ENCODE data around the gene ETFA.

The ETFA gene

DNA sequence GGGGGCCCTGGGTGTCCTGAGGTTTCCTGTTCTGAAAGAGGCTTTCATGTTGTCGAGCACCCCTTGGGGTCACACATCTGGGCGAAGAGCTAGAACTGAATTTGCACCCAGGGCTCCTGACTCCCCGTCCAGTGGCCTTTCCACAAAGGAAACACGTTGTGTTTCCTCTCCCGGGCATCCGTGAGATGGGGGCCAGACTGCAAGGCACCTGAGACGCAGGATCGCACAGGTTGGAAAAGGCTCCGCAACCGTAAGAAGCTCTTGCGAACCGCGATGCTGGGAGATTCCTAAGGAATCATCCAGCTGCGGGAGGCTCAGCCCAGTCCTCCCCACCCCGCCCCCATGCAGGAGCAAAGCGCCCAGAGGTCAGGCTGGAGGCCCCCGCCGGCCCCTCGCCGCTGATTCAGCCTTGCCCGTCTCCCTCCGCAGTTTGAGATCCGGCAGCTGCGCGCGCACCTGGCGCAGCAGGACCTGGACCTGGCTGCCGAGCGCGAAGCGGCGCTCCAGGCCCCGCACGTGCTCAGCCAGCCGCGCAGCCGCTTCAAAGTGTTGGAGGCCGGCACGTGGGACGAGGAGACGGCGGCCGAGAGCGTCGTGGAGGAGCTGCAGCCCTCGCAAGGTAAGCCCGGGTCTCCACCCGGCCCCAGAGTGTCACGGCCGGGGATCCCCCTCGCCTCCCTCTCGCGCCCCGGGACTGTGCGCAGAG is 119.6 kb downstream of the ETFA start:
- no peak for DNase-seq

DNA sequence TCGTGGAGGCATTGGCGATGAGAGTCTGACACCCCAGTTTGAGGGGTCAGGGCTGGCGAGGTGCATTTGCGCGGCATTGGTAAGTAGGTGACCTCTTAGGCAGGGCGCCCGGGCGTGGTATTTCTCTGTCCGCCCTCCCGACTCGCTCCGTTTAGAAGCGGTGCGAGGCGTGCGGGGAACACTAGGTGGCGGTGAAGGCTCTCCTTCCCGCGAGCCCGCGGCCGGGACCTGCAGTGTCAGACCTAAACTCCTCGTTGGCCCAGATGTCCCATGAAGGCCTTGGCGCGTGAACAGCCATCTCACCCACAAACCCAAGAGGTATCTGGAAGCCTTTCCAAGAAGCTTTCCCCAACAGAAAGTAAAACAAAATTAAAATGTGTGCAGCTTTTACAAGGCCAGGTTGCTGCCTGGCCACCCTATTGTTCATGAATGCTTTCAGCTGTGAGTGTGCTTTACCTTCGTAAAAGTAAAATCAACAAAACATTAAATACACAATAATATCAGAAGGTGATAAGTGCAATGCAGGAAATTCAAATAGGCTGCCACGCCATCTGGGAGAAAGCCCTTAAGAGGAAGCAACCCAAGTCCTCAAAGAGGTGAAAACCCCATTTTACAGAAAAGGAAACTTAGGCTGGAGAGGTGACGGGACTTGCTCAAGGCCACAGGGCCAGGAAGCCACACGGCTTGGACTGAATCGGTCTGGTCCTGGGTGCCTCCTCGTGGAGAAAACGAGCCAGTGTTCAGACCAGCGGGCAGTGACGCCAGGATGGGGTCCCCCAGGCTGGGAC is 120.3 kb downstream of the ETFA start:
- peak; percentile 63 for DNase-seq

DNA sequence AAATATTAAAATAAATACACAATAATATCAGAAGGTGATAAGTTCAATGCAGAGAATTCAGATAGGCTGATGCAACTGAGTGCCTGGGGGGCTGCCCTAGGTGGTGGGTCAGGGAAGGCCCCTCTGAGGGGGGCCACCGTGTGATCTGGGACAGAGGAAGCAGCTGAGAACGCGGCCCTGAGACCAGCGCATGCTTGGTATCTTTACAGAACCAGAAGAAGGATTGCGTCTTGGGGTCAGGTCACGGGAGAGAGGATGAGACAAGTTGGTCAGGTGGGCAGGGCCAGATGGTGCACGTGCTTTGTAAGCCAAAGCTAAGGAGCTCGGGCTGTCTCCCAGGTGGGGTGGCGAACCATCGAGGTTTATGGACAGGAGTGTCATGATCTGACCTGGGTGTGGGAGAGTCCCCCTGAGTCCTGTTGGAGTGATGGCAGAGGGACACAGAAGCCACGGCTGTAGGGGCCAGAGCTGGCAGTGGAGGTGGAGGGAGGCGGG is 121.2 kb downstream of the ETFA start:
- DNase-seq: no peak

DNA sequence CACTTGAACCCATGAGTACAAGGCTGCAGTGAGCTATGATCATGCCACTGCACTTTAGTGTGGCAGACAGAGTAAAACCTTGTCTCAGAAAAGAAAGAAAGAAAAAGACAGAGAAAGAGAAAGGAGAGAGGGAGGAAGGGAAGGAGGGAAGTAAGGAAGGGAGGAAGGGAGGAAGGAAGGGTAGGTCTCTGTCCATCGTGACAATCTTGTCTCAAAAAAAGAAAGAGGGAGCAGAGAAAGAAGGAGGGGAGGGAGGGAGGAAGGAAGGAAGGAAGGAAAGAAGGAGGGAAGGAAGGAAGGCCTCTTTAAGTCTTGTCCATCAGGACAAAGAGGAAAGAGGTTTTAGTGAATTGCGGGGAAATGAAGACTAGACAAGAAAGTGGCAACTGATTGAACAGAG is 122.2 kb downstream of the ETFA start:
- DNase-seq: no peak

DNA sequence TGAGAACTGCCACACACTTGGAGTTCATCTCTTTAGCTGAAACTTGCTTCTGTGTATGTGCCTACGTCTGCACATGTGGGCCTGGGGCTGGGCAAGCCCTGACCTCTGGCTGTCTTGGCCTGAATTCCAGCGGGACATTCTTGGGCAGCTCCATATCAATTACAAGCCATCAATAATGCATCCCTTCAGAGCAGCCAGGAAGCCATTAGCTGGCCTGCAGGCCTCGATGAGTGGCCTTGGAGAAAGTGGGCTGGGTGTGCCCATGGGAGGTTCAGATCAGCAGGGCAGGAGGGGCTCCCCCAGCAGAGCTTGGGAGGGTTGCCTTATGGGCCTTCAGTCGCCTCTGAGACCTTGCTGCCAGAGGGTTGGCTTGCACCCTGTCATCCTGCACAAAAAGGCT is 124.1 kb downstream of the ETFA start:
- no peak for DNase-seq

DNA sequence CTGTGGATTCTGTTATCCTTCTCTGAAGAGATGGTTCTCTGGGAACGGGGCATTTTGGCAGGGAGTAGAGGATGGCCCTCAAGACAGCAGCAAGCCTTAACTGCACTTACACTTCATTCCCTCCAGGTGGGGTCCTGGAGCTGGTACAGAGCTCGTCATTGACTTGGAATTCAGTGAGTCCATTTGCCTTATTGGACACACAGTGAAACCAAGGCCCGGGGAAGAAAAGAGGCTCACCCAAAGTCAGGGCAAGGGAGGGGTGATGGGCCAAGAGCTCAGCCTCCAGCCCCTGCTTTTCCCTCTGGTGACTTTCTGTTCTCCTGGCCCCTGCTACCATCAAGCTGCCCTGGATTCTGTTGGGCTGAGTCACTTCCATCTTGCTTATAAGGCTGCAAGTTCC is 125.6 kb downstream of the ETFA start:
- no peak for DNase-seq

DNA sequence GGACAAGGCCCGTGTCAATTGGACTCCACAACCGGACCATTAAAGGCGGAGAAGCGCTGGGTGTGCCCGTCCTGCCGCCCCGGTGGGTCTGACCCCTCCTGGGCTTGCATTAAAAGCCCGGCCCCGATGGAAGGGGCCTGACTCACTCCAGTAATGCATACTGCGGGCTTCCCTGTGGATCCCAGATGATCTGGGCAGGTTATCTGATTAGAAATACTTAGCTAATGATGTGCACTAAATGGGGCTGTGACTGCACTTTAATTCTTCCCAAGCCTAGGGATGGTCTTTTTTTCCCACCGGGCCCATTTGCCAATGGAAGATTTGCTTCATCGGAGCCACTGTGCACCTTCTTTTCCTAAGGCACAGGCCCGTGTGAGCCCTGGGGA is 126.6 kb downstream of the ETFA start:
- no peak for DNase-seq

DNA sequence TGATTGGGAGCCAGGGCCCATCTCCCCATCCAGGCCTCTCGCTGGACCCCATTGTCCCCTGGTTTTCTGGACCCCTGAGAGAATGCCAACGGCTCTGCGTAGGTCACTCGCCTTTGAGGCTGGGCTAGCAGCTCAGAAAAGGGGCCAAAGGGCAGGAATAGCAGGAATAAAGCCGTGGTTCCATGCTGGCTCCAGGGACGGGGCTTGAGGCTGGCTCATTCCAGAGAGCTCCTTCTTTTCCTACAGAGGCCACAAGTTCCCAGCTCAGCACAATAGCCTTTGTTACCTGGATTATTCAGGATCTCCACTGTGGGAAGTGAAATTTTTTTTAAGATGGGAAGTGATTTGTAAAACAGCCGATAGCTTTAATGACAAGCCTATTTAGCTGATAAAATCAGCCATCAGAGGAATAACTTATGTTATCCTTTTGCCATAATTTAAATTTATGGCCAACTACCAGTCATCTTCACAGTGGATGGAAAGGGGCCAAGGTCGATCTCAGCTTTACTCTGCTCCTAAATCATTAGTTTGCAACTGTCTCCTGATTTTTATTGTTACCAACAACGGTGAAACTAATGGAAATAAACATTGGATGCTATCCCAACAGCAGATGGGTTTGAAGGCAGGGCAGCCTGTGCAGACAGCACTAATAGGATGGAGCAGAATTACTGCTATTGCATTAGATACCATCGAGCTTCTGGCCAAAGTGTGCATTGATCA is 127.2 kb downstream of the ETFA start:
- DNase-seq: no peak

DNA sequence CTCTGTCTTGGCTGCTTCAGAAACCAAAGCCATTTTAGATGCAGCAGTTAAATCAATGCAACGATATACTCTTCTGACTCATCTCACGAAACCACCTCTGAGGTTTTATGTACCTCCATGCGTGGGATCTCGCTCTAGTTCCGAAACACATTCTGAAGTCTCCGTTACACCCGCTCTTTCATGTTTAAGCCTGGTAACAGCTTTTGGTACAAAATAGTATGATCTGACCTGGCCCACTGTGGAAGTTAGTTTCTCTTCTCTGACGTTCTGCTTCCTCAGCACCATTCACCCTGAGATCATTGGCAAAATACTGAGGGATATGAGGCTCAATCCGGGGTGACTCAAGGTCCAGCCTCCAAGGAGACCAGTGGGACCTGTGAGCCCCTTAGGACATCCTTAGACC is 129.6 kb downstream of the ETFA start:
- no peak for DNase-seq

DNA sequence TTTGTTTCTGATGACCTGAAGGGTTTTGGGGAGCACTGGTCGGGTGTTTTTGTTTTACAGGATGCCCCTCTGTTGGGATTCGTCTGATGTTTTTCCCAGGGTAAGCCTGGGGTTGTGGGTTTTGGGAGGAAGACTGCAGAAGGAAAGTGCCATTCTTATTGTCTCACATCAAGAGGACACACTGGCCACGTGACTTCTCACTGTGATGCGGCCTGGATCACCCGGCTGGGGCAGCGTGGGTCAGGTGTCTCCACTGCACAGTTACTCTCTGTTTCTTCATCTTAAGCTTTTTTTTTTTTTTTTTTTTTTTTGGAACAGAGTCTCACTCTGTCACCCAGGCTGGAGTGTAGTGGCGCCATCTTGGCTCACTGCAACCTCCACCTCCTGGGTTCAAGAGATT is 130.9 kb downstream of the ETFA start:
- DNase-seq: no peak

DNA sequence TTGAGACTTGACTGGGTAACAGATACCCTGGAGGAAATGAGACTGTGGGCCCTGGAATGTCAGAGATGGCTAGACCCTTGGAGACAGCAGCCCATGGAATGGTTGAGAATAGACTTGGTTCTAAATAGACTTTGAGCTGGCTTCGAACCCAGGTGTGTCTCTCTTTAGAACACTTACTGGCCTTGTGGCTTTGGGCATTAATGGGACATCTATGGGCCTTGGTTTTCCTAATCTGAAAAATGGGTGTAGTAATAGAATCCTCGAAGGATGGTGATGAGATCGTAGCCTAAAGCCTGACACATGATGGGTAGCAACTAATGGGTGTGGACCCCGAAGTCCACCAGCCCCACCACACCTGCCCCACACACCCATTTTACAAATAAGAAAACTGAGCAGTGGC is 132.2 kb downstream of the ETFA start:
- DNase-seq: no peak

DNA sequence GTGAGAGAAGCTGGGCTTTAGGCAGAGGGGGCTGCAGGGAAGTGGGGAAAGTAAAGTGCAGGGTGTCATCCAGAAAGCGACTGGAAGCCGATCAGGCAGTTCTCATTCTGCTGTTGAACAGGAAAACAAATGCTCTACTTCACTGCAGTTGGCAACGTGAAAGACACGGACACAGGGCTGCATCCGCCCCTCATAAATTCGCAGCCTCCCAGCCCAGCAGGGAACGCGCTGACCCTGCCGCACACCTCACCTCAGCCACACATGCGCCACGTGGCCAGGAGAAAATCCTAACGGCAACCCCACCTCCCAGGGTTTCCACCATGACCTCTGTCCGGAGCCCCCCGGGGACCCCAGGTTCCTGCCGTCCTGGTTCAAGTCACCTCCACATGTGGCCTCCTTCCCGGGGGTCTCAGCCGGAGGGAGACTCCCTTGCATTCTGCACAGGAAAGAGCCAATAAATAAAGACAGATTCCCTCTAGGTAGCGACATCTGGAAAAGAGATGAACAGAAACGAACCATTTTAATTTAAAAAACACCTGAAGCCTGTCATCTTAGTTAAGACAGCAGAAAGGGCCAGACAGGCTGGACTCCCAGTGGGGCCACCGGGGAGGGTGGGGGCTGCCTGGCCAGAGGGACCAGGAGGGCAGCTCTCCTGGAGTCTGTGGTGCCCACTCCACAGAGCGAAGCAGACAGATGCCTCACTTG is 132.8 kb downstream of the ETFA start:
- no peak for DNase-seq

DNA sequence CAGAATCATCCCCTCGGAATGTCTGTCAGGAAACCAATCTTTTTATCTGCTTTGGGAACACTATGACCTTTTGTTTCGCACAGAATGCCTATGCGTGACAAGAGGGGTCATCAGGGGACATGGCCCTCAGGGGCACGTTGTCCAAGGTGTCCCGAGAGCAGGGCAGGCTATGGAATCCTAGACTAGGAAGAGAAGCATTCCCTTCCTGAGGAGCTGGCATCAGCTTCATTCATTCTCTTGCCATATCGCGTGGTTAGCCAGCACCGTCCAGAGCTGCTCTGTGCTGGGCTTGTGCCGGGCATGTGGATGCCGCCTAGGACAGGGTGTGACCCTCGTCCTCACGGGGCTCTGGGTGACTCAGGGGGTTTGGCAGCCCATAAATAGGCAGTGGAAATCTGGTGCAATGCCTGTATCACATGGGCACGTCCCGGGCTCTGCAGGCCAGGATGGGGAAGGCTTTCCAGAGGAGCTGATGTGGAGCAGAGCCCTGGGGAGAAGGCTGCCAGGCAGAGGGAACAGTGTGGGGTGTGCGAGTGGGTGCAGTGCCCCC is 133.7 kb downstream of the ETFA start:
- DNase-seq: no peak

DNA sequence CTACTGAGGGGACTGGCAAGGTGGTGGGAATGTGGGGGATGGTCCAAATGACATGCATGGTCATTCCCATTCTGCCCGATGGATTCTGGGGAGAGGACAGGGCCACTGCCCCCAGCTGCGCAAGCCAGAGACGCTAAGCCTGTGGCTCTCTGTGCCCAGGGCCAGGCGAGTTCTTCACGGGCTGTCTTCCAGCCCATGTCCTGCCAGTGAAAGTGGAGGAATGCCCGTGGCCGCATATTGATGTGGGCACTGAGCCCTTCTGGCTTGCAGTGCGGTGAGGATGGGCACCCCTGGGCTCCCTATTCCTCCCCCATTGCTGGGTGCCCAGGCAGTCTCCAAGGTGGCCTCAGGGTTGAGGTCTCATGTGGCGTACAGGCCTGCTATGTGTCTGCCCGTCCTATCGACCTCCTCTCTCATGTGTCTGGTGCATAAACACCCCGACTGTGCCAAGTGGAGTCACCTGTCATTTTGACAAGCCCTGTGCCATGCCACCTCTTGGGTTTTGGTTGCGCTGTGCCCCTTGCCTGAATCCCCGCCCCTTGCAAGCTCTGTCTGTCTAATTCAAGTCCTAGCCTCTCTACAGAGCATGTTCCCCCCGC is 134.7 kb downstream of the ETFA start:
- DNase-seq: no peak

DNA sequence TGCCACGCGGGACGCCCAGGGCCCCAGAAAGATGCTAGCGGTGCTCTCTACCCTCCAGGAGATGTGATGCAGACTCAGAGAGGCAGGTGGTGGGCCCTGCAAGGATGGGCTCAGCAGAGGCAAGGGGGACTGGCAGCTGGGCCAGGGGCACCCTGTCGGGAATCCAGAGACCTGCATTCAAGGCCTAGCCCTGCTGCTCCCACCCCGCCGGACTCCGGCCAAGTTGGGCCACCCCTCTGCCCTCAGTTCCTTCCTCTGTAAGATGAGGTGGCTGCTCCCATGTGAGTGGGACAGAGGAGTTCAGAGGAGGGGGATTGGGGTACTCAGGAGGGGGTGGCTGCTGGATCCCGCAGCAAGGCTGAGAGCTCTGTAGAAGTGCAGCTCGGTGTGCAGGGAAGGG is 135.2 kb downstream of the ETFA start:
- DNase-seq: no peak

DNA sequence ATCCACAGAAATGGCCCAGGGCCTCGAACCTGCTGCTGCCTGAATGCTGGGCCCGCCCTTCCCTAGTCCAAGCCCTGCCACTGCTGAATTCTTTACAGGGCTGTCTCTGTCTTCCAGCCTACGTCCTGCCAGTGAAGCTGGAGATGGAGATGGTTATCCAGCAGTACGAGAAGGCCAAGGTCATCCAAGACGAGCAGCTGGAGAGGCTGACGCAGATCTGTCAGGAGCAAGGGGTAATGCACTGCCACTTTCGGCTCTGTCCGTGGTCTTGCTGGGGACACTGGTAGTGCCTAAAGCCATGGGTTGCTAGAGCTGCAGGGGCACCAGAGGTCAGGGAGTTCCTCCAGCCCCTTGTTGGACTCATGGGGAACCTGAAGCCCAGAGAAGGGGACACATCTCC is 135.8 kb downstream of the ETFA start:
- DNase-seq: no peak

DNA sequence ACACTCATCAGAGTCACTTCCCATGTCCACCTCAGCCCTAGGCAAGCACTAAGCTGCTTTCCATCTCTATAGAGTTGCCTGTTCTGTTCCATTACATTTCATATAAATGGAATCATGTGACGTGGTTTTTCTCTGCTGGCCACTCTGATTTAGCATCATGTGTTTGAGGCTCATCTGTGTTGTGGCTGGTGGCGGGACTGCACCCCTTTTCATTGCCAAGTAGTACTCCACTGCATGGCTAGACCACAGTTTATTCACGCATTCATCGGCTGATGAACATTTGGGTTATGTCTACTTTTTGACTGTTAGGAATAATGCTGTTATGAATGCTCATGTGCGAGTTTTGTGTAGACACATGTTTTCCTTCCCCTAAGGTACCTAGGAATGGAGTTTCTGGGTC is 136.6 kb downstream of the ETFA start:
- no peak for DNase-seq

DNA sequence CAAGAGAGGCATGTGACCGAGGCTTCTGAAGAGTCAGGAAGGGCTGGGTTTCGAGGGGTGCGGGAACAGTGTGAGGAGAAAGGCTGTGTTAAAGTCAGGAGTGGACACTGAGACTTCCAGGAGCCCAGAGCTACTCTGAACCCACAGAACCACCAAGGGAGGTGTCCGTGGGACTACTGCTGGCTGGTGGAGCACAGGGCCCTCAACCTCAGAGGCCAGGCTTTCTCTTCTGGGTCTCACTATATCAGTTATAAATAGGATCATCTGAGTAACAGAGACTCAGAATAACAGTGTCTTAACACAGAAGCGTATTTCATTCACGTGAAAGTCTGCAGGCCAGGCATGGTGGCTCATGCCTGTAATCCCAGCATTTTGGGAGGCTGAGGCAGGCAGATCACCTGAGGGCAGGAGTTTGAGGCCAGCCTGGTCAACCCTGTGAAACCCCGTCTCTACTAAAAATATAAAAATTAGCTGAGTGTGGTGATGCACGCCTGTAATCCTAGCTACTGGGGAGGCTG is 137.9 kb downstream of the ETFA start:
- no peak for DNase-seq

DNA sequence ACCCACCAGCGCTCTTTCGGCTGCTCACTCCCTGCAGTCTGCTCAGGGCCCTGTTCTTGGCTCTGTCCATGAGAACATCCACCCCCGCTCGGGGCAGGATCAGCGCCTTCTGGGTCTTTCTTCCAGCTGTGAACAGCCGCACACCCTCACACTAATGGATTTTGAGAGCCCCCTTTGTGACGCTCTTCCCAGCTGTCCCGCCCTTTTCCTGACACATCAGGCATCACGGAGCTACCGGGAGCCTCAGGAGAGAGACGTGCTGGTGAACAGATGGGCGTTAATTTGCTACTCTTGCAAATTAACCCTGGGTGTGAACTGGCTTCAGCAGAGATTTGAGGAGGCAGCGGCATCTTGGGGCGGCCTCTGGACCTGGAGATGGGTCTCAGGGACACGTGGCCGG is 138.5 kb downstream of the ETFA start:
- DNase-seq: no peak

DNA sequence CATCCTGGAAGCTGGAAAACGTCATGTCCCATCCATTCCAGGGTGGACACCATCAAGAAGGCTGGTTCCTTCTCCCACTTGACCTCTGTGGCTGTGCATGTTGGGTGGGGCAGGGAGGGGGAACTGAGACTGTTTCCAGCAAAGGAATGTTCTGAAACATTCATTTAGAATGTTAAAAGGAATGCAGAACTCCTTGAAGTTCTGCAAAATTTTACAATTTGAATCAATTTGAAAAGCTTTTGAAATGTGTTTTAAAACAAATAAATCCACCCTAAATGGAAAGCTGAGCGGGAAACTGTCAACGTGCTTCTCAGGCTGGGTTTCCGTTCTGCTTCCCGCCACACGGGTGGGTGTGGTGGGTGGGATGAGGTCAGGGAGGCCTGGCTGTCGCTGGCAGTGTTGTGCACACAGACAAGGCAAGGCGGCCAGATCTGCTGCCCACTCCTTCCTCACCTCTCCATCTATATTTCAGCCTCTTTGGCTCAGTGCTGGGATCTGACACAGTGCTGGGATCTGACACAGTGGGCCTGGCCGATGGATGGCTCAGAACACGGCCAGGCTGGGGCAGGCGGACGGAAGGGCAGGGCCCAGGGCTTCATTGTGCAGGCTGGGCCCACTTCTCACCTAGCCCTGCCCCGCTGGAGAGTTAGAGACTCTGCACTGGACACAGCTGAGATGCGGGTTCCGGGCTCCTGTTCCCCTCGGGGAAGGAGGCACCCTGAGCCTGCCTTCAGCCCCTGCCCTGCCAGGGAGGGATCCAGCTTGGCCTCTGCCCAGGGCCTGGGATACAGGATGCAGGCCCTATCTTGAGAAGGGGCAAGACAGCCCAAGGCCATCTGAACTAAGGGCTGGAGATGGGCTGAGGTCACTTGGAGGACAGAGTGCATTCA is 141.1 kb downstream of the ETFA start:
- DNase-seq: no peak

DNA sequence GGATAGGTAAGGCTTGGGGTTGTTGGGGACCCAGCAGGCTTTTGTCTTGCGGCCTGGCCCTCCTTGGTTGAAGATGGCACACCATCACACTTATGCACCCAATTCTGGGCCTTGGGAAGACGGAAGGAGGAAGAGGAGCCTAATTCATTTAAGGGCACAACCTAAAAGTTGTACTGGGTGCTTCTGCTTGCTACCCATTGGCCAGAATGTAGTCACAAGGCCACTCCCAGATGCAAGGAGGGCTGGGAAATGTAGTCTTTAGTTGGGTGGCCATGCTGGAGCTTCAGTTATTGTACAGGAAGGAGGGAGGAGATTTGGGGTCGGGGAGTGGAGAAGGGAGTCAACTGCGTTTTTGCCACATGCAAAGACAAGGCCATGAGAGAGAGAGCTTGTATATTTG is 142.3 kb downstream of the ETFA start:
- no peak for DNase-seq
